ENCODE data around the gene KIF2A.

Gene KIF2A

DNA sequence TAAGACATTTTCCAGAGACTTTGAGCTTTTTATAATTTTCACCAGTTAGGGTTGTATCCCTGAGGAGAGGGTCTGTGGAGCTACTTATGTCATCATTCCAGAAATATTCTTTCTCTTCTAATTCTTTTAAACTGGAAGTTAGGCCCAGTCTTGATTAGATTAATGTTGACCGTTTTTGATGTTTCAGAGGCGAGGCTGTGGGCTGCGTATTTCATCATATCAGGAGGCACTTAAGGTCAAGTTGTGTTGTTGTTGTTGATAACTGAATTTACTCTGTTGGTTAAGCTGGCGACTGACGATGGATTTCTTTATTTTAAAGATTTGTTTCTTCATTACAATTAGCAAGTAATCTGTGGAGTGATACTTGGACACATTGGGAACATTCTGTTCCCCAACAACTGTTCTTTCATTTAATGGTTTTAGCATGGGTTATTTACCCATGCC lies 126.6 kb downstream of the KIF2A start:
- Histone ChIP-seq H3K4me1 (peaks cover 3% of the 10 kb centered on the region), H3K27ac (no peak overlapping the region)

More for the DNA sequence above, 126.6 kb downstream of the KIF2A start:
- H3K9me3 ChIP-seq (ENCODE audit: control insufficient read depth, low read length), result no peaks in the 10 kb centered on the region
- no peaks in the 10 kb centered on the region for H3K27me3 ChIP-seq (ENCODE audit: control insufficient read depth, insufficient read depth, low read length)
- TF ChIP-seq, protein P1, sequence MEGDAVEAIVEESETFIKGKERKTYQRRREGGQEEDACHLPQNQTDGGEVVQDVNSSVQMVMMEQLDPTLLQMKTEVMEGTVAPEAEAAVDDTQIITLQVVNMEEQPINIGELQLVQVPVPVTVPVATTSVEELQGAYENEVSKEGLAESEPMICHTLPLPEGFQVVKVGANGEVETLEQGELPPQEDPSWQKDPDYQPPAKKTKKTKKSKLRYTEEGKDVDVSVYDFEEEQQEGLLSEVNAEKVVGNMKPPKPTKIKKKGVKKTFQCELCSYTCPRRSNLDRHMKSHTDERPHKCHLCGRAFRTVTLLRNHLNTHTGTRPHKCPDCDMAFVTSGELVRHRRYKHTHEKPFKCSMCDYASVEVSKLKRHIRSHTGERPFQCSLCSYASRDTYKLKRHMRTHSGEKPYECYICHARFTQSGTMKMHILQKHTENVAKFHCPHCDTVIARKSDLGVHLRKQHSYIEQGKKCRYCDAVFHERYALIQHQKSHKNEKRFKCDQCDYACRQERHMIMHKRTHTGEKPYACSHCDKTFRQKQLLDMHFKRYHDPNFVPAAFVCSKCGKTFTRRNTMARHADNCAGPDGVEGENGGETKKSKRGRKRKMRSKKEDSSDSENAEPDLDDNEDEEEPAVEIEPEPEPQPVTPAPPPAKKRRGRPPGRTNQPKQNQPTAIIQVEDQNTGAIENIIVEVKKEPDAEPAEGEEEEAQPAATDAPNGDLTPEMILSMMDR (IDR thresholded peaks at IDR 0.05), result no peak
- peaks cover 49% of the 10 kb centered on the region for H3K79me2 ChIP-seq
- H2AFZ ChIP-seq, result no peak overlapping the region
- no peaks in the 10 kb centered on the region for H3K36me3 ChIP-seq (ENCODE audit: control insufficient read depth, insufficient read depth, low read length)
- no peak overlapping the region for H3K4me2 ChIP-seq (ENCODE audit: low read length)
- no peak overlapping the region for H3K4me3 ChIP-seq (ENCODE audit: low read depth, low read length)
- no peak overlapping the region for H3K9ac ChIP-seq
